ENCODE results near the gene RPE.
A peak's percentile ranks its signal among the peaks of the same experiment; 100 is the strongest.

RPE gene
- total RNA-seq = 27.7 to 41.8 reads per million in 2 experiments

GRCh38 chr2:210002158-210003157 is at the start of gene RPE:
Gene RPE (plus strand): TSS chr2:210002638. CDS start chr2:210002662, 24 bp downstream.
- peak; percentile 96 for DNase-seq (ENCODE audit: low read depth)

DNA sequence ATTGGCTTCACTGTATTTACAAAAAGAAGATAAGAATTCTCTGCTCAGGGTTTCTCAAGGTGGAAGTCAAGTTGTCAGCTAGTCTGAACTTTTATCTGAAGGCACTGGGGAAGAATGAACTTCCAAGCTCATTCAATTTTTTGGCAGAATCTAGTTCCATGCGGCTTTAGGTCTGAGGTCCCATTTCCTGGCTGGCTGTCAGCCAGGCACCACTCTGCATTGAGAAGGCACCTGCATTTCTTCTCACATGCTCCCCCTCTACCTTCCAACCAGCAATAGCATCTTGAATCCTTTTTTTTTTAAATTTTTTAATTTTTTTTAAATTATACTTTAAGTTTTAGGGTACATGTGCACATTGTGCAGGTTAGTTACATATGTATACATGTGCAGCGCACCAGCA is 46.2 kb upstream of the RPE start:
- no peak for DNase-seq (ENCODE audit: low read depth)

- no peak for DNase-seq (ENCODE audit: low read depth)
Observed at GRCh38 chr2:209958016-209958415, 44.4 kb upstream of the RPE start.

- DNase-seq (ENCODE audit: low read depth) = no peak
Observed at GRCh38 chr2:209960045-209960444, 42.4 kb upstream of the RPE start.

- no peak for DNase-seq (ENCODE audit: low read depth)
Observed at GRCh38 chr2:209960676-209961630, 41.5 kb upstream of the RPE start.

GRCh38 chr2:209965723-209966122 is 36.7 kb upstream of the RPE start:
- no peak for DNase-seq (ENCODE audit: low read depth)

- no peak for DNase-seq (ENCODE audit: low read depth)
Observed at GRCh38 chr2:209969692-209970091, 32.7 kb upstream of the RPE start.

DNA sequence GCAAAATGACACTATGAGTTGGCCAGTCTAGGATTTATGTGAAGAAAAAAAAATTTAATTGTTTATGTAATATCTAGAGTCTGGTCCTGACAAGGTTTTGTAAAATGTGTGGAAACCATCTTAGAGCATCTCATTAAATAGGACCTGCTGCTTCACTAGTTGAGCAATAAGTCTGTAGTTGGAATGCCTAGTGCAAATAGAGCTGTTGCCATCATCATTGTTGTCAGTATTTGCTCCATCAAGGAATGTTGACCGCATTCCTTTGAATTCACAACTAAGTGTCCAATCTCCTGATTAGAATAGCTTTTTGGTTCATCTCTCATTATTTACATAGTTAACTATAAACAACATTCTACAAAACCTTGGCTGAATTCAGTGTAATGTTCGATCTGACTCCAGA is 32.2 kb upstream of the RPE start:
- no peak for DNase-seq (ENCODE audit: low read depth)

DNA sequence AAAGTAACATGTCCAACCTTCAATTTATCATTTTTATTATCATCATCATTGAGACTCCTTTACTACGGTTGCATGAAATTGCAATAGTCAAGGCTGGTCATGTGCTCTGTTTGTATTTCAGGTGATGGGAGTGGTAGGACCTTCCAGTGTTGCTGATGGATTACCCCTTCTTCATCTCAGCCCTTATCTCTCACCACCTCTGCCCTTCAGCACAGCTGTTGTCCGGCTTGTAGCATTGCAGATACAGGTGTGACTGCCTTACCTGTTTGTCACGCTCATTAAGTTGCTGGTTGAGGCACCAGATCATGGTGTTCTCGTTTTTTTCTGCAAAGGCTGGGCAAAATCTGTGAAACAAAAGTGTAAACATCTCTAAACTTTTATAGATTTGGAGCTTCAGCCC is 31.7 kb upstream of the RPE start:
- no peak for DNase-seq (ENCODE audit: low read depth)

DNA sequence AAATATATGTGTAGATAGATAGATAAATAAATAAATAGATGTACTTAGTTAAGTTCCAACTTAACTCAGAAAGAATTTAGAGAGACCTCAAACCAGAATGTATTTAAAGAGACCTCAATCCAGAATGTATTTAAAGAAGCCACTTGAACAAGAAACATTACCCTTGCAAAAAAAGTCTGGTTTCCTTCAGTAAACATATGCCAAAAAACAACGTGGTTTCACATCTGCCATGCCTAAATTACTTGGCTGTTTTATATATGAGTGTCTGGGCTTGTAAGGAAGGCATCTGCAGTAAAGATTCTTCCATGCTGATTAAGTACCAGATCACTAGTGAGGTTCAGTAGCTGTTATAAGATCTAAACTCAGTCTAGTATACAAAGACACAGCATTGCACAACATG is 29.1 kb upstream of the RPE start:
- no peak for DNase-seq (ENCODE audit: low read depth)

DNA sequence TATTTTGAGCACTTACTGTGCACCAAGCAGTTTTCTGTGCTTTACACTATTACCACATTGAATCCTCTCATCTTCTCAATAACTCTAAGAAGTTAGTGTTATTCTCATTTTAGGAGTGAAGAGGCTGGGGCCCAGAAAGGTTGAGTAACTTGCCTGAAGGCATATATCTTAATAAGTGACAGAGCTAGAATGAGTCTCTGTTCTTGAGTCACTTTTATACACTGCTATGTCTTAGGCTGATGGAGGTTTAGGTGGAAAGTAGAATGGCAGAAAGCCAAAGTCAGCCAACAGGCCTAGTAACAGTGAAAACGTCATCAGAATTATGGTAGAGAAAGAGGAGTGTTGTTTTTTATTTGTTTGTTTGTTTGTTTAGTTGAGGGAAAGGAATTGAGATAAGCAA is 27.9 kb upstream of the RPE start:
- DNase-seq (ENCODE audit: low read depth) = no peak

- no peak for DNase-seq (ENCODE audit: low read depth)
Observed at GRCh38 chr2:209976698-209977385, 25.6 kb upstream of the RPE start.

DNA sequence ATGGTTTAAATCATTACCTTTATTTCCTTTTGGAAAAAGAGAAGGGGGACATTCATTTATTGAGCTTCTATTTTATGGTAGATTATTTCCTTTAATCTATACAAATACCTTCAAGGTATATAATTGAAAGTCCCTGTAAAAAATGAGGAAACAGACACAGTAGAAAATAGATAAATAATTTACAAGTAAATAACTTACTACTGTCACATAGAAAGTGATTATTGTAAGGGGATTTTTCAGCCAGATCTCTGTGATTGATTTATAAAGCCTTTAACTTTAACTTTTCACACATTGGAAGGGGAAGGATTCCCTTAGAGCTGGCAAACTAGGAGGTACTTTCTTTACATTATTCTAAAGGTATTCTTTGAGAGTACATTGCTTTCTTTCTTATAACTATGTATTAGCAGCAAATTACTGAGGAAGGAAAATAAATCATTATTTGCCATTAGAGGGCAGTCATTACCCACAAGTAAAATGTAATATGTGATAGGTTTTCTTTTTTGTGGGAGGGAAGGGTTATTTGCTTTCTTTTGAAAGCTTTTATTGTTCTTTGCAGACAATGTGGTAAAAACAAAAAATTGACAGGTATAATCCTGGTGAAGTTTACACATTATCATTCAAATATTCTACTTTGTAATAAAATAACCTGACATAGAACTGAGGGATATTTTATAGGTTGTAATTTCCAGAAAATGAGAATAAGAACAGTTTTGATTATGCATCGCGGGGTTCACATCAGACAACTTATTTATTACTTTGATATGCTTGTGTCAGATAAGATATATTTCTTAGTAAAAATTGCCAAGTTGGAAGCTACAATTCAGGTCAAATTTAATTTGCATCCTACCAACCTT is 24.8 kb upstream of the RPE start:
- no peak for DNase-seq (ENCODE audit: low read depth)

GRCh38 chr2:209984291-209984690 is 18.1 kb upstream of the RPE start:
- DNase-seq (ENCODE audit: low read depth) = no peak

DNA sequence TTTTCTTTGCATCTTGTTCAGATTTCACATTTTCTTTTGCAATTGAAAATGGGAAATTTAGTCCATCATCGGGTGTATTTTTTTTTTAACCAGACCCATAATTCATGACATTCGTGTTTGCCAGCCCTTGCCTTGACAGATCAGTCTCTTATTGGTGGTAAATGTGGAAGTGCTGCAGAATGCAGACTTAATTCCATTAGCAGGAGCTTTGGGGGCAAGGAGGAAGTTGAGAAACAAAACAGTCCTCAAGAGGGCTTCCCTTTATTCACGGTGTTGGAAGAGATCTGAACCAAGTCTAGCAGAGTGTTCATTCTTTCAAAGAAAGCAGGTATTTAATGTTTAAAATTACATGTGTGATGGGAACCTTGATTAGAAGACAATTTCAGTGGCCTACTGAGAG is 16.6 kb upstream of the RPE start:
- no peak for DNase-seq (ENCODE audit: low read depth)

GRCh38 chr2:209986415-209986814 is 16.0 kb upstream of the RPE start:
- no peak for DNase-seq (ENCODE audit: low read depth)

DNA sequence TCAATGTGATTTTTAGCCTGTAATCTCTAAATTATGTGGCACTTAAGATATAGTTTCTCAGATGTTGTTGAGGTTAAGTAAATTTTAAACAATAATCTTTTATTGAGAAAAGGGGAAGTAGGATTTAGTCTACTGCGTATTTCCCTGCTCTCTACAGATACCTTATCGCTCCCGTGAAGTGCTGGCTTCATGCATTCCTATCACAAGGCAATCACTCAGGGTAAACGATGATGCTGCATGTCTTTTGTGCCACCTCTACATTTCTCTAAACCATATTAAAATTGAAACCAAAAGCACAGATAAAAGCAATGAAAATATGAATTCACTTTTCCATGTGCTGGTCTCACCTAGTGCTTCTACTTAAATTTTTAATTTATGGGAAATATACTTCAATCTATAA is 14.4 kb upstream of the RPE start:
- DNase-seq (ENCODE audit: low read depth) = no peak

- DNase-seq (ENCODE audit: low read depth) = no peak
Observed at GRCh38 chr2:209990838-209991237, 11.6 kb upstream of the RPE start.

DNA sequence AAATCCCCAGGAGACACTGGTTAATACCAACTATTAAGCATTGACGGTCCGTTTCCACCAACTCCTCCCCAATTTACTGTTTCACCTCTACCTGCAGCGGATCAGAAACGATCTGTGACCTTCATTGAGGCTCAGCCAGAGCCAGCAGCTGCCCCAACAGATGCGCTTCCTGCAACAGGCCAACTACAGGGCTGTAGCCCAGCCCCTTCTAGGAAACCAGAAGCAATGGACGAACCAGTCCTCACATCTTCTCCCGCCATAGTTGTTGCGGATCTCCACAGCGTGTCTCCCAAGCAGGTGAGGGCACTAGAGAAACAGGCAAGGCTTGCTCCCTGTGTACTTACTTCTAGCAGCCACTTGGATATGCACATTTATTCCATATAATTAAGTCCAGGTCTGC is 8.5 kb upstream of the RPE start:
- no peak for DNase-seq (ENCODE audit: low read depth)

GRCh38 chr2:209998596-209998995 is 3.8 kb upstream of the RPE start:
- DNase-seq (ENCODE audit: low read depth) = no peak
